Astrocyte (in vitro differentiated cells and primary cell): ENCODE data around the gene HTR3E. TPM values are rescaled to one million over a fixed set of nuclear protein-coding genes. Genes with fewer than 3 reads are reported as not detected.

ENCODE experiments used
- DNase-seq: peaks from one replicate; pipeline ENCODE4 v3.0.0-alpha.2; 2010; ENCODE audit warnings: low read depth
- FAIRE-seq: peaks from 2 replicates; lab custom pipeline; 2011; peaks lifted over from hg19 to GRCh38; lab: Jason Lieb, UNC
- H2AFZ ChIP-seq: 2 replicates; pipeline ENCODE4 v1.6.0; 2012; ENCODE audit warnings: low read depth, low read length, inconsistent platforms
- H3K27ac ChIP-seq: 2 replicates; pipeline ENCODE4 v1.5.1; 2011; ENCODE audit warnings: low read depth, low read length, inconsistent platforms
- H3K27me3 ChIP-seq: 2 replicates; pipeline ENCODE4 v1.6.0; 2011; ENCODE audit warnings: low read length, inconsistent platforms; ENCODE audit not compliant: insufficient read depth
- H3K36me3 ChIP-seq: 2 replicates; pipeline ENCODE4 v1.5.1; 2011; ENCODE audit warnings: low read length, inconsistent platforms; ENCODE audit not compliant: insufficient read depth
- H3K4me1 ChIP-seq: 2 replicates; pipeline ENCODE4 v1.5.1; 2011; ENCODE audit warnings: low read length, inconsistent platforms; ENCODE audit not compliant: insufficient read depth
- H3K4me2 ChIP-seq: 2 replicates; pipeline ENCODE4 v1.6.0; 2012; ENCODE audit warnings: low read length, inconsistent platforms
- H3K4me3 ChIP-seq: 2 replicates; pipeline ENCODE4 v1.5.1; 2011; ENCODE audit warnings: low read depth, mild to moderate bottlenecking, low read length, inconsistent platforms; ENCODE audit not compliant: insufficient read depth
- H3K79me2 ChIP-seq: 2 replicates; pipeline ENCODE4 v1.6.0; 2012; ENCODE audit warnings: mild to moderate bottlenecking, low read length, inconsistent platforms; ENCODE audit not compliant: insufficient read depth
- H3K9ac ChIP-seq: 2 replicates; pipeline ENCODE4 v1.6.0; 2012; ENCODE audit warnings: mild to moderate bottlenecking, low read length, inconsistent platforms
- H3K9me3 ChIP-seq: 2 replicates; pipeline ENCODE4 v1.5.1; 2012; ENCODE audit warnings: low read depth, mild to moderate bottlenecking, low read length, inconsistent platforms; ENCODE audit not compliant: insufficient read depth
- H4K20me1 ChIP-seq: 2 replicates; pipeline ENCODE4 v1.6.0; 2012; ENCODE audit warnings: low read length, inconsistent platforms; ENCODE audit not compliant: insufficient read depth
- H3K27ac Mint-ChIP-seq: one replicate; pipeline ENCODE4 v1.8.0; 2021; ENCODE audit warnings: mild to moderate bottlenecking, mixed read lengths; ENCODE audit not compliant: unreplicated experiment
- H3K27me3 Mint-ChIP-seq: one replicate; pipeline ENCODE4 v1.8.0; 2021; ENCODE audit warnings: low read depth, mixed read lengths; ENCODE audit not compliant: unreplicated experiment
- H3K36me3 Mint-ChIP-seq: one replicate; pipeline ENCODE4 v1.8.0; 2021; ENCODE audit warnings: low read depth, mixed read lengths; ENCODE audit not compliant: unreplicated experiment
- H3K4me1 Mint-ChIP-seq: one replicate; pipeline ENCODE4 v1.8.0; 2021; ENCODE audit warnings: low read depth, mixed read lengths; ENCODE audit not compliant: unreplicated experiment
- H3K4me3 Mint-ChIP-seq: one replicate; pipeline ENCODE4 v1.8.0; 2021; ENCODE audit warnings: mild to moderate bottlenecking, moderate library complexity, mixed read lengths; ENCODE audit not compliant: unreplicated experiment
- H3K9me3 Mint-ChIP-seq: one replicate; pipeline ENCODE4 v1.8.0; 2021; ENCODE audit warnings: mild to moderate bottlenecking, mixed read lengths; ENCODE audit not compliant: unreplicated experiment
- EZH2 ChIP-seq: IDR thresholded peaks from 2 replicates; pipeline ENCODE4 v1.6.1; 2012; ENCODE audit warnings: mild to moderate bottlenecking, low read length, inconsistent platforms; ENCODE audit not compliant: insufficient read depth
- total RNA-seq: library from RNA; stranded (reverse); gene quantifications from 2 replicates; pipeline ENCODE4 v1.2.1, GENCODE V29; 2021
- TF ChIP-seq, protein P1 (sequence below): IDR thresholded peaks from 2 replicates; pipeline ENCODE4 v1.5.1; 2011; ENCODE audit warnings: low read depth, mild to moderate bottlenecking, inconsistent platforms, low read length, moderate library complexity; ENCODE audit not compliant: insufficient read depth

HTR3E gene
- total RNA-seq, 1 donor from 2014 or later = not detected

DNA sequence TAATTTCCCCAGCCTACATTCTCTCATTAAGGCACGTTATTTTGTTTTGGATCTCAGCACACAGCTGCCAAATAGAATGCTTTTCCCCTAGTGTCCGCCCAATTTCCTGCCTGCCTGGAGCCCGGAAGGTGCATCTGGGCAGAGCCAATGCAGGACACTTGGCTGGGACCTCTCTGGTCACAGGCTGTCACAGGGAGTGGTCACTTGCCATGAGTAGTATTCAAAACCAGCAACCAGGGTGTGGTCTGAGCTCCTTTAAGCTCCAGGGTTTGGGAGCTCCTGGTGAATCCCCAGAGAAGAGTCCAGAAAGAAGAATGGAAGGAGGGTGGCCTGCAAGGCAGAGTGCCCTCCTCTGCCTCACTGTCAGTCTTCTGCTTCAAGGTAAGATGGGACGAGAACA lies 44.1 kb upstream of the HTR3E start, which contains the start of gene HTR3C:
Gene HTR3C (plus strand): TSS at position 281 of the 400 bp plus-strand sequence. CDS start 34 bp downstream, at position 315.
- Mint-ChIP-seq H3K4me1 (no peaks in the 10 kb centered on the region), H3K36me3 (no peaks in the 10 kb centered on the region), H3K27ac (no peak within 1 kb of the TSS), H3K27me3 (peaks cover 24% of the 10 kb centered on the region), H3K9me3 (no peaks in the 10 kb centered on the region), H3K4me3 (no peak within 1 kb of the TSS)
- Histone ChIP-seq H3K27ac (no peak within 1 kb of the TSS), H3K27me3 (peaks cover 10% of the 10 kb centered on the region), H3K79me2 (no peaks in the 10 kb centered on the region), H4K20me1 (no peaks in the 10 kb centered on the region), H3K36me3 (no peaks in the 10 kb centered on the region), H2AFZ (no peak within 1 kb of the TSS), H3K9ac (no peak within 1 kb of the TSS), H3K4me2 (no peak within 1 kb of the TSS), H3K9me3 (no peaks in the 10 kb centered on the region), H3K4me1 (no peaks in the 10 kb centered on the region), H3K4me3 (no peak within 1 kb of the TSS)
- DNase-seq (no peak), FAIRE-seq (no peak)
- no peak for TF ChIP-seq EZH2
- TF ChIP-seq, protein P1, sequence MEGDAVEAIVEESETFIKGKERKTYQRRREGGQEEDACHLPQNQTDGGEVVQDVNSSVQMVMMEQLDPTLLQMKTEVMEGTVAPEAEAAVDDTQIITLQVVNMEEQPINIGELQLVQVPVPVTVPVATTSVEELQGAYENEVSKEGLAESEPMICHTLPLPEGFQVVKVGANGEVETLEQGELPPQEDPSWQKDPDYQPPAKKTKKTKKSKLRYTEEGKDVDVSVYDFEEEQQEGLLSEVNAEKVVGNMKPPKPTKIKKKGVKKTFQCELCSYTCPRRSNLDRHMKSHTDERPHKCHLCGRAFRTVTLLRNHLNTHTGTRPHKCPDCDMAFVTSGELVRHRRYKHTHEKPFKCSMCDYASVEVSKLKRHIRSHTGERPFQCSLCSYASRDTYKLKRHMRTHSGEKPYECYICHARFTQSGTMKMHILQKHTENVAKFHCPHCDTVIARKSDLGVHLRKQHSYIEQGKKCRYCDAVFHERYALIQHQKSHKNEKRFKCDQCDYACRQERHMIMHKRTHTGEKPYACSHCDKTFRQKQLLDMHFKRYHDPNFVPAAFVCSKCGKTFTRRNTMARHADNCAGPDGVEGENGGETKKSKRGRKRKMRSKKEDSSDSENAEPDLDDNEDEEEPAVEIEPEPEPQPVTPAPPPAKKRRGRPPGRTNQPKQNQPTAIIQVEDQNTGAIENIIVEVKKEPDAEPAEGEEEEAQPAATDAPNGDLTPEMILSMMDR = no peak

DNA sequence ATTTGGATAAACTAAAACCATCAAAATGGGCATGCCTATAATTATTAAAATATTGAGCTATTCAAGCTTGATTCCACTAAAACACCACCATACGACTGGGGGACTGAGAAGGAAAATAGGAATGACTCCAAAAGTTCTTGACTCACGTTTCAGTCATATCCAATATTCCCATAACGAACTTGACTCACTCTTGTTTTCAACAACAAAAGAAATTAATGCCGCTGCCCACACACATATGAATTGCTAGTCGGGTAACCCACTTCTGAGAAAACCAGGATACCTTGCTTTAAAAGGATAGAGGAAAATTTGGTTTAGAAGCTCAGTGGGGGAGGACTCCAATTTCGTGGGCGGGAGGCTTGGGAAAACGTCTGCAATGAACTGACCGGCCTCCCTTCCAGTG lies 38.8 kb upstream of the HTR3E start:
- Mint-ChIP-seq H3K27me3 (peaks cover 22% of the 10 kb centered on the region), H3K36me3 (no peaks in the 10 kb centered on the region), H3K27ac (no peak overlapping the region), H3K4me1 (no peaks in the 10 kb centered on the region), H3K4me3 (no peak overlapping the region), H3K9me3 (no peaks in the 10 kb centered on the region)
- H3K4me2 ChIP-seq = peak overlapping the region; percentile 65
- no peaks in the 10 kb centered on the region for H3K79me2 ChIP-seq
- DNase-seq (peak; percentile 30), FAIRE-seq (no peak)
- H3K4me1 ChIP-seq = peaks cover 4% of the 10 kb centered on the region
- H2AFZ ChIP-seq = peak overlapping the region; percentile 60
- no peaks in the 10 kb centered on the region for H4K20me1 ChIP-seq
- H3K9ac ChIP-seq = no peak overlapping the region
- H3K27me3 ChIP-seq = peaks cover 2% of the 10 kb centered on the region
- H3K4me3 ChIP-seq = no peak overlapping the region
- H3K36me3 ChIP-seq = no peaks in the 10 kb centered on the region
- H3K9me3 ChIP-seq = no peaks in the 10 kb centered on the region
- no peak overlapping the region for H3K27ac ChIP-seq
- TF ChIP-seq EZH2 = no peak
- TF ChIP-seq, protein P1 = no peak

DNA sequence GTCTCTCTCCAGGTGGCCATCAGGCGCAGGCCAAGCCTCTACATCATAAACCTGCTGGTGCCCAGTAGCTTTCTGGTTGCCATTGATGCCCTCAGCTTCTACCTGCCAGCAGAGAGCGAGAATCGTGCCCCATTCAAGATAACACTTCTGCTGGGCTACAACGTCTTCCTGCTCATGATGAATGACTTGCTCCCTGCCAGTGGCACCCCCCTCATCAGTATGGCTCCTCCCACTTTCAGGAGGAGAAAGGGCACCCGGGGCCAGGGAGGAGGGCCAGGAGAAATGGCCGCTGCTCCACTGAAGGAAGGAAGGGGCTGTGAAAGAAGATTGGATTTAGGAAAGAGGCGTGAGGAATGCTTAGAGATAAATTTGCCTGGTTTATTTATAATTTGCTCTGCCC lies 37.4 kb upstream of the HTR3E start:
- H4K20me1 ChIP-seq = no peaks in the 10 kb centered on the region
- no peak overlapping the region for H3K27ac ChIP-seq
- no peak for FAIRE-seq
- no peak for DNase-seq
- H3K27me3 ChIP-seq = no peaks in the 10 kb centered on the region
- no peaks in the 10 kb centered on the region for H3K36me3 Mint-ChIP-seq
- H3K36me3 ChIP-seq = no peaks in the 10 kb centered on the region
- H3K27ac Mint-ChIP-seq = no peak overlapping the region
- no peak overlapping the region for H3K4me3 ChIP-seq
- H3K9ac ChIP-seq = no peak overlapping the region
- H3K4me1 Mint-ChIP-seq = no peaks in the 10 kb centered on the region
- H3K4me2 ChIP-seq = no peak overlapping the region
- peaks cover 22% of the 10 kb centered on the region for H3K27me3 Mint-ChIP-seq
- H3K4me1 ChIP-seq = peaks cover 4% of the 10 kb centered on the region
- H3K9me3 ChIP-seq = no peaks in the 10 kb centered on the region
- no peaks in the 10 kb centered on the region for H3K9me3 Mint-ChIP-seq
- no peak overlapping the region for H2AFZ ChIP-seq
- TF ChIP-seq, protein P1 = no peak
- no peak for TF ChIP-seq EZH2
- H3K4me3 Mint-ChIP-seq = no peak overlapping the region
- H3K79me2 ChIP-seq = no peaks in the 10 kb centered on the region
